HG03460 (cell line): ENCODE results near the gene JMJD4.
A peak's percentile ranks its signal among the peaks of the same experiment; 100 is the strongest.

ENCODE experiments used
- ATAC-seq: cut with Tn5 transposase; IDR thresholded peaks from one replicate; pipeline ENCODE4 v1.9.1; 2021; ENCODE audit not compliant: unreplicated experiment

Gene JMJD4

GRCh38 chr1:227769047-227769935 lies 34.2 kb upstream of the JMJD4 start:
- ATAC-seq: no peak

- no peak for ATAC-seq
Measured at GRCh38 chr1:227768640-227769039, 33.5 kb upstream of the JMJD4 start.

- ATAC-seq: no peak
Measured at GRCh38 chr1:227768125-227768439, 33.0 kb upstream of the JMJD4 start.

- ATAC-seq: no peak
Measured at GRCh38 chr1:227767401-227768124, 32.5 kb upstream of the JMJD4 start.

GRCh38 chr1:227766653-227767277 lies 31.7 kb upstream of the JMJD4 start:
- no peak for ATAC-seq

- ATAC-seq: no peak
Measured at GRCh38 chr1:227766015-227766634, 31.0 kb upstream of the JMJD4 start.

- ATAC-seq: no peak
Measured at GRCh38 chr1:227765261-227766014, 30.3 kb upstream of the JMJD4 start.

- ATAC-seq: no peak
Measured at GRCh38 chr1:227764019-227764391, 28.9 kb upstream of the JMJD4 start.

GRCh38 chr1:227763246-227764018 lies 28.3 kb upstream of the JMJD4 start:
- no peak for ATAC-seq

GRCh38 chr1:227762231-227762911 lies 27.3 kb upstream of the JMJD4 start:
- peak; percentile 74 for ATAC-seq

- no peak for ATAC-seq
Measured at GRCh38 chr1:227761621-227762230, 26.6 kb upstream of the JMJD4 start.

GRCh38 chr1:227760377-227760776 lies 25.3 kb upstream of the JMJD4 start:
- ATAC-seq: no peak

GRCh38 chr1:227759341-227760300 lies 24.5 kb upstream of the JMJD4 start:
- ATAC-seq: no peak

GRCh38 chr1:227758366-227758765 lies 23.3 kb upstream of the JMJD4 start:
- ATAC-seq: no peak

- ATAC-seq: no peak
Measured at GRCh38 chr1:227757781-227758180, 22.7 kb upstream of the JMJD4 start.

- ATAC-seq: no peak
Measured at GRCh38 chr1:227756172-227756959, 21.3 kb upstream of the JMJD4 start.

GRCh38 chr1:227754958-227755357 lies 19.9 kb upstream of the JMJD4 start:
- ATAC-seq: no peak
